GM12878 (cell line): ENCODE measurements around the gene DEXI. TPM values are rescaled to one million over a fixed set of nuclear protein-coding genes. Genes with fewer than 3 reads are reported as not detected.

Experiments
- ATAC-seq: fragments of 200-7000 bp; cut with Tn5 transposase; 3 replicates; pipeline ENCODE4 v1.9.1; 2020; ENCODE audit warnings: mild to moderate bottlenecking, moderate library complexity
- BruUV-seq: library from RNA; stranded (reverse); fragments of 400-500 nt; replicated peaks from 2 replicates; lab custom pipeline; 2021; lab: Mats Ljungman, UMichigan
- CTCF ChIA-PET: fragments of 300-600 bp; sonication (Branson Sonifier 250); formaldehyde crosslinking; extraction: SDS; loops from one replicate; lab custom pipeline; 2021; ENCODE audit warnings: inconsistent platforms; lab: Yijun Ruan, JAX
- POLR2A ChIA-PET: fragments of 350-600 bp; formaldehyde crosslinking; extraction: SDS; loops from one replicate; lab custom pipeline; 2021; ENCODE audit warnings: inconsistent platforms; lab: Charles Lee
- RAD21 ChIA-PET: fragments of 300-600 bp; sonication (Branson Sonifier 250); formaldehyde crosslinking; loops from one replicate; lab custom pipeline; 2023; ENCODE audit warnings: antibody characterized with exemption; ENCODE audit not compliant: unreplicated experiment; lab: Charles Lee
- SMC1A ChIA-PET: fragments of 300-600 bp; sonication (Branson Sonifier 250); formaldehyde crosslinking; loops from one replicate; lab custom pipeline; 2023; ENCODE audit not compliant: unreplicated experiment, uncharacterized antibody; lab: Charles Lee
- DNase-seq: peaks from one replicate; pipeline ENCODE4 v3.0.0-alpha.2; 2011; ENCODE audit warnings: low read depth, low spot score
- FAIRE-seq: peaks from 3 replicates; lab custom pipeline; 2011; peaks lifted over from hg19 to GRCh38; lab: Jason Lieb, UNC
- H2AFZ ChIP-seq: 2 replicates; pipeline ENCODE4 v1.6.0; 2011; ENCODE audit warnings: low read depth, low read length, control low read depth; ENCODE audit not compliant: control insufficient read depth
- H3K27ac ChIP-seq: 2 replicates; pipeline ENCODE4 v1.5.1; 2011; ENCODE audit warnings: control low read depth; ENCODE audit not compliant: control insufficient read depth, insufficient read depth
- H3K27me3 ChIP-seq, 2 experiments: replicated peaks in 1 of 2; 2 replicates each; pipeline versions ENCODE4 v1.6.0 to v1.6.1; 2011; ENCODE audit warnings: low read length in 1 of 2; ENCODE audit not compliant: control insufficient read depth in 2 of 2, insufficient read depth in 2 of 2
- H3K36me3 ChIP-seq, 2 experiments: 2 replicates each; pipeline ENCODE4 v1.5.1; 2011; ENCODE audit warnings: low read length in 1 of 2; ENCODE audit not compliant: control insufficient read depth in 2 of 2, insufficient read depth in 2 of 2
- H3K4me1 ChIP-seq: 2 replicates; pipeline ENCODE4 v1.6.1; 2011; ENCODE audit warnings: mild to moderate bottlenecking, low read length, moderate library complexity, mixed read lengths; ENCODE audit not compliant: control insufficient read depth, insufficient read depth
- H3K4me2 ChIP-seq: 2 replicates; pipeline ENCODE4 v1.6.0; 2011; ENCODE audit warnings: control low read depth; ENCODE audit not compliant: control insufficient read depth, insufficient read depth
- H3K4me3 ChIP-seq: fragments of 200-600 bp; sonication (generic); 2 replicates; pipeline ENCODE4 v1.5.1; 2016
- H3K79me2 ChIP-seq: 2 replicates; pipeline ENCODE4 v1.6.0; 2011; ENCODE audit warnings: low read length; ENCODE audit not compliant: control insufficient read depth, insufficient read depth
- H3K9ac ChIP-seq: 2 replicates; pipeline ENCODE4 v1.8.0; 2011; ENCODE audit warnings: low read length, control low read depth, mixed read lengths; ENCODE audit not compliant: control insufficient read depth, insufficient read depth
- H3K9me3 ChIP-seq: replicated peaks from 3 replicates; pipeline ENCODE4 v1.5.1; 2011; ENCODE audit warnings: mild to moderate bottlenecking, low read length; ENCODE audit not compliant: control insufficient read depth, insufficient read depth
- H4K20me1 ChIP-seq: 2 replicates; pipeline ENCODE4 v1.6.0; 2011; ENCODE audit not compliant: control insufficient read depth, insufficient read depth
- ATF7 ChIP-seq: fragments of 450-650 bp; IDR thresholded peaks from 2 replicates; pipeline ENCODE4 v1.6.1; 2016; ENCODE audit warnings: low read depth, mild to moderate bottlenecking
- BMI1 ChIP-seq: fragments of 450-650 bp; IDR thresholded peaks from 2 replicates; pipeline ENCODE4 v1.6.1; 2016; ENCODE audit warnings: mild to moderate bottlenecking, moderate library complexity, borderline replicate concordance
- NKRF ChIP-seq: fragments of 450-650 bp; conservative IDR thresholded peaks from 2 replicates; pipeline ENCODE4 v1.6.1; 2017; ENCODE audit warnings: mild to moderate bottlenecking, moderate library complexity
- NR2F1 ChIP-seq: fragments of 450-650 bp; conservative IDR thresholded peaks from 2 replicates; pipeline ENCODE4 v1.6.1; 2017; ENCODE audit warnings: mild to moderate bottlenecking
- PML ChIP-seq: IDR thresholded peaks from 2 replicates; pipeline ENCODE4 v1.6.1; 2012; ENCODE audit warnings: low read length, inconsistent platforms
- POLR2AphosphoS2 ChIP-seq: IDR thresholded peaks from 2 replicates; pipeline ENCODE4 v1.6.1; 2011; ENCODE audit warnings: low read depth, mild to moderate bottlenecking, low read length, improper control_type of control experiment, moderate library complexity
- SIX5 ChIP-seq: IDR thresholded peaks from 2 replicates; pipeline ENCODE4 v1.6.1; 2011; ENCODE audit warnings: mild to moderate bottlenecking, low read depth, low read length, moderate library complexity; ENCODE audit not compliant: severe bottlenecking
- WRNIP1 ChIP-seq: IDR thresholded peaks from 2 replicates; pipeline ENCODE4 v1.6.1; 2011; ENCODE audit warnings: low read depth, low read length, improper control_type of control experiment, borderline replicate concordance
- ZNF207 ChIP-seq: fragments of 450-650 bp; IDR thresholded peaks from 2 replicates; pipeline ENCODE4 v1.6.1; 2014; ENCODE audit warnings: antibody characterized with exemption, mild to moderate bottlenecking, borderline replicate concordance
- ZNF217 ChIP-seq: fragments of 450-650 bp; IDR thresholded peaks from 2 replicates; pipeline ENCODE4 v1.6.1; 2017; ENCODE audit warnings: antibody characterized with exemption, mild to moderate bottlenecking
- WGBS: methylation state at CpG from one replicate; pipeline ENCODE4 v1.1.6; 2016; ENCODE audit warnings: low lambda C conversion rate; ENCODE audit not compliant: insufficient replicate concordance, insufficient coverage; ENCODE audit errors: missing lambda C conversion rate; 5-methylcytosine and 5-hydroxymethylcytosine counted together
- in situ Hi-C: fragments of 300-500 bp; cut with MboI; formaldehyde crosslinking; loops from 9 replicates; pipeline ENCODE4 v1.14.3; 2018; ENCODE audit warnings: mixed read lengths
- intact Hi-C: fragments of 100-400 bp; cut with micrococcal nuclease; formaldehyde crosslinking; loops from one replicate; pipeline ENCODE4 v1.14.2; 2022; ENCODE audit not compliant: unreplicated experiment
- polyA plus RNA-seq, 11 experiments: library from polyadenylated mRNA; depleted of rRNA in 4 of 11; unstranded in 6 of 11; stranded (reverse) in 5 of 11; fragments of >200 nt; fragmentation: Nextera tagmentation in 4 of 11; fragmentation: Illumina TruSeq in 1 of 11; extraction: Ambion mirVana in 4 of 11; extraction: Trizol in 1 of 11; gene quantifications; 1 replicate in 1 of 11; 2 replicates in 10 of 11; pipeline versions ENCODE4 v1.2.1 to v1.2.3, GENCODE V29; 2011 to 2016; ENCODE audit warnings: inconsistent platforms in 2 of 11, missing spikeins in 2 of 11, low read depth in 1 of 11
- total RNA-seq, 4 experiments: library from RNA; depleted of rRNA in 3 of 4; stranded (reverse); fragments of >200 nt in 3 of 4; fragmentation: Illumina TruSeq in 1 of 4; extraction: Trizol in 1 of 4; gene quantifications; 2 replicates each; pipeline versions ENCODE4 v1.2.1 to v1.2.3, GENCODE V29; 2013 to 2021

DEXI gene
- total and polyA plus RNA-seq, 10 of the 15 experiments (the other 5 are each of a cell fraction or from before 2014, with no cell fraction given): 1.4 to 26.3 (median 18.4) TPM

- Histone ChIP-seq H3K27me3 (no peaks in the 10 kb centered on the region), H4K20me1 (no peaks in the 10 kb centered on the region; the same call in none of the 2 replicates), H3K9me3 (no peaks in the 10 kb centered on the region), H3K4me2 (peak overlapping the region; percentile 88), H3K4me1 (peaks cover 27% of the 10 kb centered on the region), H3K79me2 (peaks cover 72% of the 10 kb centered on the region), H3K4me3 (peak overlapping the region; percentile 65; the same call in 1 of the 2 replicates), H3K36me3 (no peaks in the 10 kb centered on the region; a peak in 1 of 4 replicates), H3K27ac (no peak overlapping the region), H2AFZ (no peak overlapping the region), H3K9ac (no peak overlapping the region)
- SMC1A ChIA-PET: no interaction called here
- intact Hi-C loops: no loop called here
- TF ChIP-seq POLR2AphosphoS2: no peak
- no peak for TF ChIP-seq NR2F1
- TF ChIP-seq NKRF: no peak
- no peak for TF ChIP-seq ATF7
- no peak for TF ChIP-seq ZNF217
- TF ChIP-seq ZNF207: no peak
- no peak for TF ChIP-seq WRNIP1
- no peak for TF ChIP-seq SIX5
- no peak for TF ChIP-seq BMI1
- no peak for TF ChIP-seq PML
- no peak for FAIRE-seq
- no peak for ATAC-seq
- in situ Hi-C loops: no loop called here
- no TSS peak for BruUV-seq
- DNase-seq: no peak
- POLR2A ChIA-PET: no interaction called here
- RAD21 ChIA-PET: no interaction called here
- 55% methylated on average over 7 of the region's 7 CpGs for WGBS
- CTCF ChIA-PET: no interaction called here
Measured at GRCh38 chr16:10943064-10943353, 741 bp upstream of the DEXI start.
